ENCODE results near the gene TADA3.

The TADA3 gene

DNA sequence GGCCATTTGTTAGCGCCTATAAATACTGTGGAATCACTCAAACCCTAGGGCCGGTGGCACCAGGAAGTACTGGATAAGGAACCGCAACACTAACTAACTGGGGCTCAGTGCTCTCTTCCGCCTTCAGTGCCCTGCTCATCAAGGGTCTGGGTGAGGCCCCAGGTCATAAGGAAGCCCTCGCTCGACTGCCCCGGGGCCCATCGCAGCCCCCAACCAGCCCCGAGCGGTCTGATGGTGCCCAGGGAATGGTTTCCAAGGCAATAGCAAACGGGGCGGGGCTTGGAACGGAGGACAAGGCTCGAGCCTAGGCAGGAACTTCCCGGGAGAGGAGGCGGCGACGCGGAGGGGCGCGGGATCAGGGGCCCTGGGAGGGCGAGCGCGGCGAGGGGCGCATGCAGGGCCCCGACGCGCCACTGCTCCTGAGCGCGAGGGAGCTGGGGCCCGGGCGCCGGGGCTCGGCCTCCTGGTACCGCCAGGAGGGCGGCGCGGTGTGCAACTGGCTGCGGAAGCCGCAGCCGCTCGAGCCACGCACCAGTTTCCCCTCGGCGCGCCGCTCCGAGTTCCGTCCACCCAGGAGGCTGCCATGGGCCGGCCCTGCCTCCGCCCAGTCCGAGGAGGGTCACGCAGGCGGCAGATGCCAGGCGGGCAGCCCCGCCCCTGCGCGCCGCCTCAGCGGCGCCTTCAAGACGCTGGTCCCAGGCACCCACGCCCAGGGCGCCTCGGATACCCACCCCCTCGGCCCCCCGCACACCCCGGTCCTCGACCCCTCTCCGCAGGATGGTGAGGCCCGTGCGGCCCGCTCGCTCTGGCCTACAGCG lies 17.6 kb upstream of the TADA3 start, which contains the start of gene TTLL3:
TSS of gene TTLL3 (plus strand) at position 648 of the 818 bp plus-strand sequence. CDS start 400 bp downstream, outside the sequence.
- DNase-seq, result peak; percentile 19 to 43

GRCh38 chr3:9809239-9809614 lies 17.0 kb upstream of the TADA3 start:
- DNase-seq, result no peak

DNA sequence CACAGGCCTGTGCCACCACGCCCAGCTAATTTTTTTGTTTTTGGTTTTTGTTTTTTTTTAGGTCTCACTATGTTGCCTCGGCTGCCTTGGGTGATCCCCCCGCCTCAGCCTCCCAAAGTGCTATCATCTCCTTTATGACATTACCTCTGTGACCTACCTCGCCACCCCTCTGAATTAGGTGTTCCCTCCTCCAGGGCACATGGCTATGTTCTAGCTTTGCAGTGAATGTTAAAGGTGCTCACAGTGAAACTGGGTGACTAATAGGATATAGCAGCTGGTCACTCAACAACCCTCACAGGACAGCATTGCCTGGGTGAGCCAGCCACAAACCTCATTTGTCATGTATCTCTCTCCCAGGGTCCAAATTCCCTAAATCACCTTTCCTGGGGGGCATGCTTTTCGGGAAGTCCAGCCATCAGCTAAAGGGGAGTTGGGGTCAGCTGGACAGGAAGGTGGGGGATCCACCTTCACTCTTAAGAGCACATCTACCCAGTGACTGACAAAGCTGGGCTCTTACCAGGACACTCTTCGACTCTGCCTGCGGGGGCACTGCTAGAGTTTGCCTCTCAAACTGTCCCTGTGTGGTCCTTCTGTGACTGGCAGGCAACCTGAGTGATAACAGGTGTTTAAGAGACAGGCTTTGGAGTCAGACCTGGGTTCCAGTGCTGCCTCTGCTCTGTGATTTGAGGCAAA lies 16.2 kb upstream of the TADA3 start:
- peak; percentile 34 to 46 for DNase-seq

- no peak for DNase-seq
These were observed 15.7 kb upstream of the TADA3 start for GRCh38 chr3:9807981-9808344.

DNA sequence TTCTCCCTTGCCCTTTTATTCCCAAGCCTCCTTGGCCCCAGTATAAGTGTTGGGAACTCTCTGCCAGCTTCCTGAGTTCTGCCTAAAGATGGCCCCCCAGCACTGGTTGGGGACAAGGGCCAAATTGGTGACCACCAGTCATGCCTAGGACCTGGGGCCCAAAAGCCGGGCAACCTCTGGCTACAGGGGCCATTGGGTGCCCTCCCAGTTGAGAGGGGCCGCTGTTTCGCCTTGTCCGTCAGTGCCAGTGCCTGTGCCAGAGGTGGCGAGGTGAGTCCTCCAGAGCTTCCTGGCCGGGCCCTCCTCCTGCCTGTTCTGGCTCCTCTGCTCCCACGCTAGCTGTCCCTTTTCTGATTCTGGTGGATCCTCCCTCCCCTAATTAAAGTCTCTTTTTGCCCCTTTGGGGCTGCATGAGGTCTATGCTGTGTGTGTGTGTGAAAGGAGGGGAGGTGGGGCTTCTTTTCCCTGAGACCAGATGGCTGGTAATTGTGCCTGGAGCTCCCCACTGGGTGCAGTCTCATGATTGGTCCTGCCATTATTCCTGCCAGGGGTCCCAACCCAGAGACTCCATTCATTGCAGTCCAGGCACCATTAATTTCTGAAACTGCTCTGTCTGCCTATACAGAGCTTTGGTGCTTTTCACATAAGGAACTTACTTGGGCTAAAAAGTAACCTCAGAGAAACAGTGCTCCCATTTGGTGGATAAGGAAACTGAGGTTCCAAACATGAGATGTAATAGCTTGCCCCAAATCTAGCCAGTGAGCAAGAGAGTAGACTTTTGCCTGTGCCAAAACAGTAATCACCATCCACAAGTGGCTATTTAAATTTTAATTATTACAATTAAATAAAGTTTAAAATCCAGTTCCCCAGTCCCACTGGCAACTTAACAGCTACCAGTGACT lies 14.7 kb upstream of the TADA3 start:
- no peak for DNase-seq

DNA sequence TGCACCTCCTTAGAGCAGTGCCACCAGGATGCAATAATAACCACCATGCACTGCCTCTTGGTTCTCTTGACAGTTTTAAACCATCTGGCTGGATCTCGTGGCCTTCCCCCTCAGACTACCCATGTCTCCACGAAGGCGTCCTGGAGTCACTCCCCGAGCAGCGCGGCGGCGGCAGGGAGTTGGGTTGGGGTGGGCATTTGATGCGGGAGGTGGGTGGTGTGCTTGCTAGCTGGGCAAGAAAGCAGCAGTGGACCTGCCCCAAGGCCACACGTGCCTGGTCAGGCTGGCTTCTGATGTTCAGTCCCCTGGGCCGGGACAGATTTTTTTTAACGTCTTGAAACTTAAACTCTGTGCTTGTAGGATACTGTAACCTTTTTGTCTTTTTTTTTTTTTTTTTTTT lies 13.9 kb upstream of the TADA3 start:
- DNase-seq, result no peak

- no peak for DNase-seq
These were observed 12.7 kb upstream of the TADA3 start for GRCh38 chr3:9804996-9805395.

DNA sequence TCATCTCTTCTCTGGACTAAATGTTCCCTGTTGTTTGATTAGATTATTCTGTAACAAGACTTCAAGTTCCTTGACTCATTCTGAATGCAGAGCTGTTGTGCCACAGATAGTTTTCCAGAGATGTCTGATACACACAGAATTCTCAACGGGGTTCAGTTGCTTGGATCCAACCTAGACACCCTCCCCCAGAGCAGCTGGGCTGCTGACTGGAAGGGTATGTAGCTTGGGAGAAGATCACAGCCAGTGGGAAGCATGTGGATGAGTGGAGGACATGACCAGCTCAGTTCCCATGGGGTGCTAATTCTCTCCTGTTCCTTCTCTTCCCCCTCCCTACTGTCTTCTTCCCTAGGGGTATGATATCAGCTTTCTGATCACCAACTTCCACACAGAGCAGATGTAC lies 11.2 kb upstream of the TADA3 start:
- no peak for DNase-seq

GRCh38 chr3:9800529-9800928 lies 8.3 kb upstream of the TADA3 start:
- no peak for DNase-seq

GRCh38 chr3:9797196-9797945 lies 5.1 kb upstream of the TADA3 start:
- no peak for DNase-seq

GRCh38 chr3:9795207-9795606 lies 2.9 kb upstream of the TADA3 start:
- DNase-seq, result no peak

- no peak for DNase-seq
These were observed 2.1 kb upstream of the TADA3 start for GRCh38 chr3:9794400-9794799.

- DNase-seq, result no peak
These were observed 998 bp upstream of the TADA3 start for GRCh38 chr3:9793161-9793781.

GRCh38 chr3:9791790-9792404 lies 376 bp downstream of the TADA3 start:
- no peak for DNase-seq

- no peak for DNase-seq
These were observed 1.1 kb downstream of the TADA3 start for GRCh38 chr3:9791127-9791526.

DNA sequence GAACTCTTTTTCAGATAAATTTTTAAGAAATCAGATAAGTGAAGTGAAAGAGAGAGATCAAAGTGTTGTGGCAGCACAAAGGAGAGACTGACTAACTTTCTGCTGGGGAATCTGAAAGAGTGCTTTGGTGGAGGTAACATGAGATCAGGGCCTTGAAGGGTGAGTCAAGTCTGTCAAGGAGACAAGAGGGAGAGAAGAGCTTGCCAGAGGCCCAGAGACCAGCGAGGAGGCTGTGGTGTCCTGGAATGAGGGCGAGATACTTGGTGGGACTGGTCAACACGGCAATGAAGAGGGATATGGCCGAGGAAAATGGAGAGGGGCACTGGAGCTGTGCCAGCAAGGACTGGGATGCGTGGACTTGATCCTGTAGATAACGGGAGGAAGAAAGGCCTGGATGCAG lies 4.6 kb downstream of the TADA3 start:
- DNase-seq, result peak in 1 of 2 experiments; percentile 28

DNA sequence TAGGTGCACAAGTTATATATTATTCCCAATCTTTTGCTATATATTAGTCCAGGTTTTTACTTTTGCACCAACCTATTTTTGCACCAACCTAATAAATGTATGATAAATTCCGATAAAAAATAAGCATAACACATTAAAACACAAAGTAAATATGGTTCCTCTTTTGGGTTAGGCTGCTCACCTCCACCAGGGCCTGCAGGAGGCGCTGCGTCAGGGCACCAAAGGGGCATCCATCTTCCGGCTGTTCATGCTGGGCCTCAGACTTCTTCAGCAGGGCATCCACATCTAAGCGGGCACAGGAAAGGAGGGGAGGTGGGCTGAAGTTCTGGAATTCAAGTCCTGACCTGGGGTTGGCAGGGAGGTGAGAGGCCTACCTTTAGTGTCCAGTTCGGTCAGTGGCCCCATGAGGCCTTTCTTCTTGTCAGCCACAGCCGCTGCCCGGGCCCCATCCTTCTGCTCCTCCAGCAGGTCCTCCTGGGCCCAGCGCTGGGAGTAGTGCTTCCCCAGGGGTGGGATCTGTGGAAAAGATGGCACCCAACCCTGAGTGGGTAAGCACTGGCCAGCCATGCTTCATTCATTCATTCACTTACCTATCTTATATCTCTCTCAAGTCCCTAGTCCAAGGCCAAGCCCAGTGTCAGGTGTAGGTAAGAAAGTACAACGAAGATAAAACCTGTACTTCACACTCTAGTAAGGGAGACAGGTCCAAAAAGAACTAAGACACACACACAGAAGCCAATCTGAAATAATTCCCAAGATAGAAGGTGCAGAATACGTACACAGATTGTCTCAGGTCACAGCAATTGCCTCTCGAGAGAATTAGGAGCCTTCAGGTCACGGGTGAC lies 5.2 kb downstream of the TADA3 start:
- DNase-seq, result no peak

DNA sequence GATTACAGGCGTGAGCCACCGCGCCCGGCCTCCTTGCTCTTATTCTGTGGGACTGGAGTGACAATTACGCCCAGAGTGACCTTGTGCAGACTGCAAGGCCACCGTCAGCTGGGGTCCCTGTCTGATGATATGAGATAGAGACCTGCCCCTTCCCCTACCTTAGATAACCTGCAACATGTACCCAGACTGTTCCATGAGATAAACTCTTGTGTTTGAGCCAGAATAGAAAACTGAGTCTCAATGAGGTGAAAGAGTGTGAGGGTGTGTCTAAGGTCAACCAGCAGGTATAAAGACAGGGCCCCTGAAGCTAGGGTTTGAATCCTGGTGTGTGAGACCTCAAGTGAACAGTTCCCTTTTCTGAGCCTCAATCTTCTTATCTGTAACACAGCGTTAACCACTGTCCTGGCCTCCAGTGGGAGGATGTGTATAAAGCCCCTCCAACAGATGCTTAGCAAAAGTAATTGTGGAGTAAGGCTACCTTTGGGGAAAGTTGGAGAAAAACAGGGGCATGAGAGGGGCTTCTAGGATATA lies 6.0 kb downstream of the TADA3 start:
- DNase-seq, result no peak

GRCh38 chr3:9785602-9786001 lies 6.7 kb downstream of the TADA3 start:
- no peak for DNase-seq

- DNase-seq, result no peak
These were observed 7.3 kb downstream of the TADA3 start for GRCh38 chr3:9784965-9785364.

Measured in stimulated activated CD4-positive, alpha-beta T cell treated with anti-CD3 and anti-CD28 coated beads, Interleukin-4, amount 100 ng/mL, for 4 hours (primary cell).